H1 (cell line): Measurements from ENCODE around the gene NOD2. TPM values are rescaled to one million over a fixed set of nuclear protein-coding genes. Genes with fewer than 3 reads are reported as not detected.

Experiments used
- ATF3 ChIP-seq: IDR thresholded peaks from 2 replicates; pipeline ENCODE4 v1.6.1; 2011; ENCODE audit warnings: low read depth, mild to moderate bottlenecking, low read length; ENCODE audit not compliant: insufficient read depth
- BCL11A ChIP-seq, 2 experiments: IDR thresholded peaks; one replicate each; pipeline ENCODE4 v1.6.1; 2011; ENCODE audit warnings: low read depth in 2 of 2, low read length in 2 of 2, mild to moderate bottlenecking in 2 of 2
- CTCF ChIP-seq, 3 experiments: IDR thresholded peaks; 1 replicate in 2 of 3; 2 replicates in 1 of 3; pipeline versions ENCODE4 v1.5.1 to v1.6.1; 2011; ENCODE audit warnings: low read length in 3 of 3, mild to moderate bottlenecking in 3 of 3, inconsistent platforms in 2 of 3, low read depth in 1 of 3, moderate library complexity in 1 of 3; ENCODE audit not compliant: insufficient read depth in 1 of 3; ENCODE audit errors: control extremely low read depth in 1 of 3
- KDM1A ChIP-seq: fragments of 200-600, 300-600 bp; sonication (generic); IDR thresholded peaks from 2 replicates; pipeline ENCODE4 v1.7.1; 2016; ENCODE audit warnings: mild to moderate bottlenecking, low read length, borderline replicate concordance
- PHF8 ChIP-seq: fragments of 200-600 bp; sonication (generic); conservative IDR thresholded peaks from 2 replicates; pipeline ENCODE4 v1.7.1; 2012; ENCODE audit warnings: low read depth, mild to moderate bottlenecking, inconsistent platforms, low read length, moderate library complexity
- polyA plus RNA-seq, 7 experiments: library from polyadenylated mRNA; depleted of rRNA in 3 of 7; stranded (reverse) in 5 of 7; unstranded in 2 of 7; fragments of >200 nt in 5 of 7; fragments of 200-250 nt in 2 of 7; gene quantifications; 1 replicate in 5 of 7; 2 replicates in 1 of 7; 4 replicates in 1 of 7; pipeline versions ENCODE4 v1.2.1 to v1.2.3, GENCODE V29; 2011 to 2013; ENCODE audit warnings: missing spikeins in 2 of 7, mixed read lengths in 2 of 7
- total RNA-seq: library from RNA; stranded (reverse); fragmentation: NEBNext Ultra II Directional; extraction: Animal tissue kit (Norgen Biotek cat#: 25700); gene quantifications from 2 replicates; pipeline ENCODE4 v1.2.1, GENCODE V29; 2021

The NOD2 gene
- total and polyA plus RNA-seq, 2 of the 8 experiments (the other 6 are each of a cell fraction or from before 2014, with no cell fraction given): 0.37 to 0.42 TPM

- TF ChIP-seq BCL11A (IDR thresholded peaks at IDR 0.05; ENCODE audit: low read depth in 2 of 2, low read length in 2 of 2) (no peak), KDM1A (no peak), ATF3 (no peak), PHF8 (no peak), CTCF (IDR thresholded peaks at IDR 0.05; ENCODE audit: control extremely low read depth in 1 of 3, insufficient read depth in 1 of 3, low read depth in 1 of 3, low read length in 3 of 3) (peak in 1 of 3 experiments; percentile 25; a peak in 2 of 4 replicates)
- TF ChIP-seq, all 59 proteins: peak for 2
These were observed 54.0 kb downstream of the NOD2 start (continued) for GRCh38 chr16:50747207-50747956.
